Measurements from ENCODE around the gene PPP4C.

GRCh38 chr16:30060346-30060745 lies 15.4 kb upstream of the PPP4C start:
- no peak for TF ChIP-seq CTCF (IDR thresholded peaks at IDR 0.05; ENCODE audit: low read depth, low read length, poor library complexity, severe bottlenecking)
- no peak for TF ChIP-seq EZH2phosphoT487 (IDR thresholded peaks at IDR 0.05; ENCODE audit: borderline replicate concordance, low read length)

Measured in DOHH2 (cell line).